ENCODE results near the gene INMT. TPM values are rescaled to one million over a fixed set of nuclear protein-coding genes. Genes with fewer than 3 reads are reported as not detected.

Gene INMT
- not detected in 2 replicates for total RNA-seq (2014; rRNA removed; shearing (Covaris generic))
- 0.15 and 0.32 TPM in 2 replicates for total RNA-seq (2022)
- Bru-seq, nascent RNA: not detected
- not detected for BruChase-seq, experiment 1, labeled RNA remaining after a 6-hour chase
- BruChase-seq, experiment 2, labeled RNA remaining after a 2-hour chase: not detected
- long read RNA-seq: 0 reads

GRCh38 chr7:30751696-30752273 is at the start of gene INMT:
TSS of gene INMT (plus strand) at chr7:30752135. CDS start at chr7:30752151, 16 bp downstream.
- Histone ChIP-seq H3K27ac (ENCODE audit: low read depth, low read length, poor library complexity, severe bottlenecking) (no peak within 1 kb of the TSS), H3K9me2 (ENCODE audit: insufficient read depth, low read length) (no peaks in the 10 kb centered on the region), H3K4me3 (ENCODE audit: low read depth, low read length, poor library complexity, severe bottlenecking) (no peak within 1 kb of the TSS), H3K4me1 (ENCODE audit: insufficient read depth, low read length, poor library complexity, severe bottlenecking) (no peaks in the 10 kb centered on the region), H2AFZ (ENCODE audit: low read length) (no peak within 1 kb of the TSS), H4K20me1 (ENCODE audit: insufficient read depth, low read length) (no peaks in the 10 kb centered on the region), H3K4me2 (ENCODE audit: low read length) (no peak within 1 kb of the TSS), H3K9me3 (ENCODE audit: low read length) (no peaks in the 10 kb centered on the region), H3K36me3 (ENCODE audit: insufficient read depth, low read length) (no peaks in the 10 kb centered on the region), H3K79me2 (ENCODE audit: insufficient read depth, low read depth, low read length) (no peaks in the 10 kb centered on the region)
- no peak for DNase-seq (ENCODE audit: low spot score)
- CTCF ChIA-PET (ENCODE audit: unreplicated experiment): no interaction called here
- BruUV-seq (replicated peaks): no TSS peak
- no peak for TF ChIP-seq CTCF (conservative IDR thresholded peaks at IDR 0.05; ENCODE audit: low read length)
- no peak for TF ChIP-seq EZH2phosphoT487 (IDR thresholded peaks at IDR 0.05; ENCODE audit: borderline replicate concordance, low read depth, low read length)
- intact Hi-C loops (cut with micrococcal nuclease; ENCODE audit: unreplicated experiment): no loop called here
- POLR2A ChIA-PET: interaction anchor here (0.9 kb wide), 1 partner anchor 637 kb away, joined by 3 read pairs; no protein-coding TSS in a partner anchor

GRCh38 chr7:30702200-30702599 is 49.7 kb upstream of the INMT start:
- CTCF ChIA-PET (ENCODE audit: unreplicated experiment): no interaction called here
- no TSS peak for BruUV-seq (replicated peaks)
- DNase-seq (ENCODE audit: low spot score): peak; percentile 30
- no peak overlapping the region for H2AFZ ChIP-seq (ENCODE audit: low read length)
- no peaks in the 10 kb centered on the region for H4K20me1 ChIP-seq (ENCODE audit: insufficient read depth, low read length)
- no peaks in the 10 kb centered on the region for H3K9me3 ChIP-seq (ENCODE audit: low read length)
- H3K9me2 ChIP-seq (ENCODE audit: insufficient read depth, low read length): no peaks in the 10 kb centered on the region
- intact Hi-C loops (cut with micrococcal nuclease; ENCODE audit: unreplicated experiment): loop anchor here (1.0 kb wide), 1 partner anchor 38 kb away; no protein-coding TSS in a partner anchor
- no peaks in the 10 kb centered on the region for H3K4me1 ChIP-seq (ENCODE audit: insufficient read depth, low read length, poor library complexity, severe bottlenecking)
- H3K36me3 ChIP-seq (ENCODE audit: insufficient read depth, low read length): no peaks in the 10 kb centered on the region
- no peaks in the 10 kb centered on the region for H3K79me2 ChIP-seq (ENCODE audit: insufficient read depth, low read depth, low read length)
- TF ChIP-seq CTCF (conservative IDR thresholded peaks at IDR 0.05; ENCODE audit: low read length) (peak; percentile 71), EZH2phosphoT487 (IDR thresholded peaks at IDR 0.05; ENCODE audit: borderline replicate concordance, low read depth, low read length) (no peak)
- POLR2A ChIA-PET: no interaction called here
- no peak overlapping the region for H3K4me3 ChIP-seq (ENCODE audit: low read depth, low read length, poor library complexity, severe bottlenecking)
- no peak overlapping the region for H3K4me2 ChIP-seq (ENCODE audit: low read length)
- no peak overlapping the region for H3K27ac ChIP-seq (ENCODE audit: low read depth, low read length, poor library complexity, severe bottlenecking)

GRCh38 chr7:30703756-30704155 is 48.2 kb upstream of the INMT start:
- intact Hi-C loops (cut with micrococcal nuclease; ENCODE audit: unreplicated experiment): no loop called here
- no peak overlapping the region for H3K27ac ChIP-seq (ENCODE audit: low read depth, low read length, poor library complexity, severe bottlenecking)
- no peaks in the 10 kb centered on the region for H3K36me3 ChIP-seq (ENCODE audit: insufficient read depth, low read length)
- no peaks in the 10 kb centered on the region for H3K9me3 ChIP-seq (ENCODE audit: low read length)
- H3K4me1 ChIP-seq (ENCODE audit: insufficient read depth, low read length, poor library complexity, severe bottlenecking): no peaks in the 10 kb centered on the region
- TF ChIP-seq EZH2phosphoT487 (IDR thresholded peaks at IDR 0.05; ENCODE audit: borderline replicate concordance, low read depth, low read length) (no peak), CTCF (conservative IDR thresholded peaks at IDR 0.05; ENCODE audit: low read length) (no peak)
- ChIA-PET CTCF (ENCODE audit: unreplicated experiment) (no interaction called here), POLR2A (interaction anchor here (0.6 to 1.0 kb wide), 5 partner anchors 16 to 443 kb away, joined by 3 to 4 read pairs (median 3); no protein-coding TSS in a partner anchor)
- no TSS peak for BruUV-seq (replicated peaks)
- H2AFZ ChIP-seq (ENCODE audit: low read length): no peak overlapping the region
- H3K4me3 ChIP-seq (ENCODE audit: low read depth, low read length, poor library complexity, severe bottlenecking): no peak overlapping the region
- no peak for DNase-seq (ENCODE audit: low spot score)
- H3K4me2 ChIP-seq (ENCODE audit: low read length): no peak overlapping the region
- H4K20me1 ChIP-seq (ENCODE audit: insufficient read depth, low read length): no peaks in the 10 kb centered on the region
- H3K9me2 ChIP-seq (ENCODE audit: insufficient read depth, low read length): no peaks in the 10 kb centered on the region
- H3K79me2 ChIP-seq (ENCODE audit: insufficient read depth, low read depth, low read length): no peaks in the 10 kb centered on the region
